ENCODE results near the gene EHBP1L1.
A peak's percentile ranks its signal among the peaks of the same experiment; 100 is the strongest.

The EHBP1L1 gene

DNA sequence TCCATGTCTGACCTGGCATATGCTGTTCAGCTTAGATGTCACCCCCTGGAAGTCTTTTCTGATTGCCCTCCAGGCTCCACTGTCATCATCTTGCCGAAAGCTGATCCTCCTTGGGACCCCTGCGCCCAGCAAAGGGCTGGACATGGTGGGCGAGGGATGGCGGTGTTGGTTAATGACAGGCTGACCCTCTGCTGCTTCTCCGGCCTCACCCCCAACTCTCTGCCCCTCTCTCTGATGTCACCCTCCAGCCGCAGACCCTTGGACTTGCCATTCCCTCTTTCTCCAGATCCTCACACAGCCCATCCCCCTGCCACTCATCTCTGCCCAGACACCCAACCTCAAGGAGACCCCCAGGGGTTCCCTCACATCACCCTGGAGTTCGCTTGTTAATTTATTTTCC lies 2.3 kb downstream of the EHBP1L1 start:
- DNase-seq = no peak

DNA sequence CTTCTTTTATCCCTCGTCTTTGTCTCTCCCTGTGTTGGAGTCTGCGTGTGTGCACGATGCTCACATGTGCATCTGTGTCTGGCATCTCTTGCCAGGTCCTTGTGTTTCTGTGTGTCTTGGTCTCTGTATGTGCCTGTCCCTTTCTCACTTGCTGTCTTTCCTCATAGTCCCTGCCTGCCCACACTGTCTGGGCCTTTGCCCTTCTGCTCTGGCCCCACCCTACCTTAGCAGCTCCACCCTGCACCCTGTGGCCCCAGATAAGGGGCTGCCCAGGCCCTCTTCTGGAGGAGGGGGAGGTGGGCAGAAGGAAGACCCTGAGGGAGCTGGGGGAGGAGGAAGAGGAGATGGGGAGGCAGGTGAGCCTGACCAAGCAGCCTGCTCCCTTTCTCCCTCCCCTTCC lies 2.8 kb downstream of the EHBP1L1 start:
- DNase-seq = no peak

DNA sequence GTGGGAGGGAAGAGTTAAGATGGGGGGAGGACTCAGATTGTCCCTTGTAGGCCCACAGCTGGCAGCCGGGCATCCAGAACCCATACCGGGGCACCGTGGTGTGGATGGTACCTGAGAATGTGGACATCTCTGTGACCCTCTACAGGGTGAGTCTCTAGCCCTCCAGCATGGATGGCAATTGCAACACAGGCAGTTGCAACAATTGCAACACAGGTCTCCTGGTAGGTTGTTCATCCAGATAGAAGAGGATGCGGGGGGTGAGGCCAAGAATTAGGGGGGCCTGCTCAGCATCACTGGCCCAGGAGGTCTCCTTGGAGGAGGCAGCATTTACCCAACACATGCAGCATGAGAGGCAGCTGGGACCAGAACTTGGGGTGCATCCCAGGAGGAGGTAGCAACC lies 3.4 kb downstream of the EHBP1L1 start:
- no peak for DNase-seq

DNA sequence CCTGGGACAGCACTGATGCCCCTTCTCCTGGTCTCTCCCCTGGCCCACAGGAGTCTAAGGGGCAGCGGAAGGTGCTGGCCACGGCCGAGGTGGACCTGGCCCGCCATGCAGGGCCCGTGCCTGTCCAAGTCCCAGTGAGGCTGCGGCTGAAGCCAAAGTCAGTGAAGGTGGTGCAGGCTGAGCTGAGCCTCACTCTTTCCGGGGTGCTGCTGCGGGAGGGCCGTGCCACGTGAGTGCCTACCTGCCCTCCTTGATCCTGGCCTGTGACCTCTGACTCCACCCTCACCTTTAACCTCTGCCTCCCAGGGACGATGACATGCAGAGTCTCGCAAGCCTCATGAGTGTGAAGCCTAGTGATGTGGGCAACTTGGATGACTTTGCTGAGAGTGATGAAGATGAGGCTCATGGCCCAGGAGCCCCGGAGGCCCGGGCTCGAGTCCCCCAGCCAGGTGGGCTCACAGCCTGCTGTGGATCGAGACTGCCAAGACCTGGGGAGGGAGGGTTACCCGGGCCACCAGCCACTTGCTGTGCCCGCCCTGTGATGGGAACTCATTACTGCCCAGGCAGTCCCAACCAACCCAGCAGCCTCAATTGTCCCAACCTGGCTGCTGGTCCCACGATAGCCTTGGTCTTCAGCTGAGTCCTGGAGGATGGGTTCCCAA lies 4.3 kb downstream of the EHBP1L1 start:
- no peak for DNase-seq

DNA sequence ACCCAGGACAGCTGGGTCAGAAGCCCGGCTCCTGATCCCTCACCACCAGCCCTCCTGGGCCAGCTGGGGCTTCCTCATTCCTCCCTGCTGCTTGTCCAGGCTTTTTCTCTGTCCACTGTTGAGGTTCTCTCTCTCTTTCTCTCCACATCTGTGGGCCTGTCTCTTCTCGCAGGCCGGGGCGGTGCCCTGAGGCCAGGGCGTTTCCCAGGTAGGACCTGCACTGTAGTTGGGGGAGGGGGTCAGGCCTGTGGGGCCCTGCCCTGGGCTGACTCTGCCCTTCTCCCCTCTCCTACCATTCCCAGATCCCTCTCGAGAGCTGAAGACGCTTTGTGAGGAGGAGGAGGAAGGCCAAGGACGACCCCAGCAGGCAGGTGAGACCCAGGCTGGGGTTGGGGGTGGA lies 4.9 kb downstream of the EHBP1L1 start:
- DNase-seq = no peak

DNA sequence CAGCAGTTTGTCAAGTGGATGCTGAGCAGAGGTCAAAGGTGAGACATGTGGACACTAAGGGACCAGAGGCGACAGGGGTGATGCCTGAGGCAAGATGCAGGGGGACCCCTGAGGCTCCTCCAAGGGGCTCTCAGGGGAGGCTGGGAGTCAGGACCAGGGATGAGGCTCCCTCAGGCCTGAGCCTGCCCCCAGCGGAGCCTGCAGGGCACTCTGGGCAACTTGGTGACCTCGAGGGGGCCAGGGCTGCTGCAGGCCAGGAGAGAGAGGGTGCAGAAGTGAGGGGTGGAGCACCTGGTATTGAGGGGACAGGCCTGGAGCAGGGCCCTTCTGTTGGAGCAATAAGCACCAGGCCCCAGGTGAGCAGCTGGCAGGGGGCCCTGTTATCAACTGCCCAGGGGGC lies 6.1 kb downstream of the EHBP1L1 start:
- DNase-seq = no peak

DNA sequence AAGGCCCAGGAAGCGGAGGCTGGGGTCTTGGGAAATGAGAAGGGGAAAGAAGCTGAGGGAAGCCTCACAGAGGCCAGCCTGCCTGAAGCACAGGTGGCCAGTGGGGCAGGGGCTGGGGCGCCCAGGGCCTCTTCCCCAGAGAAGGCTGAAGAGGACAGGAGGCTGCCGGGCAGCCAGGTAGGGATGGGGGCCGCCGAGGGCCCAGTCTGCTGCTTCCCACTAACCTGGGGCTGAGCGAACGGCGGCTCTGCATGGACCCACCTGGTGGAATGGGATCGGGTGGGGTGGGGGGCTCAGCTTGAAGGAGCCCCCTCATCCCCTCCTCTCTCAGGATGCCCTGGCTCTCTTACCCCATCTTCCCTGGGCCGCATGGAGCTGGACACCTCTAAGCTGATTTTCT lies 7.7 kb downstream of the EHBP1L1 start:
- DNase-seq = no peak

DNA sequence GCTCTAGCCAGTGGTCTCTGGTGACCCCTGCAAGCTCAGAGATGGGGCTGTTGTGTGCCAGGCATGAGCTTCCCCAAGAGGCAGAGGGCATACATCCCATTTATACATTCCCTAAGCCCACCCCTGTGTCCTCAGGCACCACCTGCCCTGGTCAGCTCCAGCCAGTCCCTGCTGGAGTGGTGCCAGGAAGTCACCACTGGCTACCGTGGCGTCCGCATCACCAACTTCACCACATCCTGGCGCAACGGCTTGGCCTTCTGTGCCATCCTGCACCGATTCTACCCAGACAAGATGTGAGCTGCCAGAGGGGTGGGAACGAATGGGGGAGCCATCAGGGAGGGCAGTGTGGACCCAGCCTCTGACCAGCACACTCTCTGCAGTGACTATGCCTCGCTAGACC lies 8.3 kb downstream of the EHBP1L1 start:
- no peak for DNase-seq

DNA sequence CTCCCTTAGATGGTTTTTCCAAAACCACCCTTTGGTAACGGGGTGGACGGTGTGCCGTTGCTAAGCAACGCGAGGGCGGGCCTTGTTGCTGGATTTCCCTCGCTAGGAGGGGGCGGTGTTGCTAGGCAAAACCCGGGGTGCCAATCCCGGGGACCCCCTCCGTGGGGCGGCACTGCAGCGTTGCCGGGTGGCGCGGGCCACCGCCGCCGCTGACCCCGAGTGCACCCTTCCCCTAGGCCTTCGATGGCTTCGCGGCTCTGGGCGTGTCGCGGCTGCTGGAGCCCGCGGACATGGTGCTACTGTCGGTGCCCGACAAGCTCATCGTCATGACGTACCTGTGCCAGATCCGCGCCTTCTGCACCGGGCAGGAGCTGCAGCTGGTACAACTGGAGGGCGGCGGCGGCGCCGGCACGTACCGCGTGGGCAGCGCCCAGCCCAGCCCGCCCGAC lies 8.9 kb downstream of the EHBP1L1 start:
- DNase-seq = no peak

DNA sequence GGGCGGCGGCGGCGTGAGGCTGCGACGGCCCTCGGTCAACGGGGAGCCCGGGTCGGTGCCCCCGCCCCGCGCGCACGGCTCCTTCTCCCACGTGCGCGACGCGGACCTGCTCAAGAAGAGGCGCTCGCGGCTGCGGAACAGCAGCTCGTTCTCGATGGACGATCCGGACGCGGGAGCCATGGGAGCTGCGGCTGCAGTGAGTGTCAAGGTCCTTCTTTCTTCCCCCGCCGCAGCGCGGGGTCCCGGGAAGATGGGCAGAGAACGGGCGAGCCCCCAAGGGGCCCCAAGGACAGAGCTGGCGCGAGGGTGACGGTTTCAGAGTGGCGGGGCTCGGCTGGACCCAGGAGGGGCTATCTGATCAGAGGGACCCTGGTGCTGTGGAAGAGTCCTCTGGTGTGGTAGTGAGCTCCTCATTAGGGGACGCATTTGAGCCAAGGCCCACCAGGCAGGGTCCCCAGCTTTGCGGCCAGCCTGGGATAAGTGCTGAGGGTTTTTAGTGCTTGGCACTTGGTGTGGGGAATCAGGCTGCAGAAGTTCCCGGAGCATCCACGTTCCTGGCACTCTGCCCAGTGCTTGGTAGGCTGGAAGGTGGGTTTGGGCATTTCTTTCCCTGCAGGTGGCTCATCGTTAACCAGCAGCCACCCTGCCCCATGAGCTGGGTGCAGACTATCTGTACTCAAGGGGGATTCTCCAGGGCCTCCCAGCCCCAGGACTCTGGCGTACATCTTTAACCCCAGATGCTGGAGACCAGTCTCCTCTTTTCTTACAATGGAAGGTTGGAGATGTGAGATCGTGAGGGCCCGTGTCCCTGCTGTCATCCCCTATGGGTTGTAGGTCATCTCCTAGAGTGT lies 9.8 kb downstream of the EHBP1L1 start:
- no peak for DNase-seq

DNA sequence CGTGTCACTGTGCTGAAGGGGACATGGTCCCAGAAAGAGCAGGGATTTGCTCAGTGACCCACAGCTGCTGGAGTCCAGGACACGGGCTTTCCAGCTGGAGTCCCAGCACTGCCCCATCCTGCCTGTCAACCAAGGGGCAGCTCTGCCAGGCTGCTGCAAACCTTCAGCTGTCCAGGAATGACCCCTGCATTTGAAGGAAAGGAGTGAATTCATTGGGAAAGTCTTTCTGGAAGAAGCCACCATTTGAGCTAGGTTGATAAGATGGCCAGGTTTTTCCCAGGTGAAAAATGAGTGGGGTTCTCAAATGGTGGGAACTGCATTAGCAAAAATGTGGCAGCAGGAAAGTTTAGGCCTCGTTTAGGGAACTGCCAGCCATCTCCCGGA lies 10.4 kb downstream of the EHBP1L1 start:
- no peak for DNase-seq

DNA sequence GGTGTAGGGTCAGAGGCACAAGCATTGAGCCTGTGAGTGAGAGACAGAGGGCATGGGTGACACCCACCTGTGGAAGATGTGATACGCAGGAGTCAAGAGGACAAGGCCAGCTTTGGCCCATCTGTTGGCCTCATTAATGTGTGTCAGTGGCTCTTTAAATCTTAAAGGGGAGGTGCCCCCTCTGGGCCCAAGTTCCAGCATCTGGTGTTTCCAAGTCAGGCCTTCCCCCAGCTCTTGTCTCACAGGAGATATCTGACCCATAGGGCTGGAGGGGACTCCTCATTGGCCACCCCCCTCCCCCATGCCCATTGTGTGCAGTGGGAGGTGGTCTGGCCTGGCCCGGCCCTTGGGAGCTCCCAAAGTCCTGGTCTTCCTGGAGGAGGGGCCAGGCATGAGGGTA lies 10.8 kb downstream of the EHBP1L1 start:
- no peak for DNase-seq

DNA sequence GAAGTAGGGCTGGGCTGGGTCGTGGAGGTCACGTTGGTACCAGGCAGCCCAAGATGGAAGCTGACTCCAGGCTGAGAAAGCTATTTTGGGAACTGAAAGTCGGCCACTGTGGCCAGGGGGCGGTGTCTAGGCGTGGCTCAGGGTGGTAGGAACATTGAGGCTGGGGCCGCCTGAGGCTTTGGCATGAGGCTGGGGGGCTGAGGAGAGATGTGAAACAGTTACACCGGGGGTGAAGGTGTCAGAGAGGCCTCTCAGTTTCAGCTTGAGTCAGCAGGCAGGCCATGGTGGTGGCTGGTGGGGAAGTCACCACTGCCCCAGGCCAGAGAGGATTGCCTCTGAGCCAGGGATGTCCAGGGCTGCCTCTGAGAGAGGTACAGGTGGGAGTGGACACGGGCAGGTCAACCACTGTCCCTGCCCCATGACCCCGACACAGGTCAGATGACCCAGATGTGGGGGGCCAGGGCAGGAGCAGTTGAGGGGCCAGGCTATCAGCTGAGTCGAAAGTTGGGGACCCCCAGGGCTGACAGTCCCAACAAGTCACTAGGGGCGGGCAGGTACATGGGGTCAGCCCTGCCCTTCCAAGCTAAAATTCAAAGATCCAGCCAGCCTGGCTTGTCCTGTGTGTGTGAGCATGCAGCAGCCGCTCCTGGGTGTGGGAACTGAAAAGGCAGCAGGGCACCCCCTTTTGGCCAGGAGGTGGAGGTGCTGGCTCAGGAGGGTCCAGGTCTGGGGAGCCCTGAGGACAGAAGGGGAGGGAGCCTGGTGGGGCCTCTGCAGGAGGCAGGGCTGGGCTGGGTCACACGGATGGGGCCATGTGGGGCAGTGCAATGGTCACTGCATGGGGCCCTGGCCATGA lies 12.6 kb downstream of the EHBP1L1 start:
- DNase-seq = peak; percentile 68

DNA sequence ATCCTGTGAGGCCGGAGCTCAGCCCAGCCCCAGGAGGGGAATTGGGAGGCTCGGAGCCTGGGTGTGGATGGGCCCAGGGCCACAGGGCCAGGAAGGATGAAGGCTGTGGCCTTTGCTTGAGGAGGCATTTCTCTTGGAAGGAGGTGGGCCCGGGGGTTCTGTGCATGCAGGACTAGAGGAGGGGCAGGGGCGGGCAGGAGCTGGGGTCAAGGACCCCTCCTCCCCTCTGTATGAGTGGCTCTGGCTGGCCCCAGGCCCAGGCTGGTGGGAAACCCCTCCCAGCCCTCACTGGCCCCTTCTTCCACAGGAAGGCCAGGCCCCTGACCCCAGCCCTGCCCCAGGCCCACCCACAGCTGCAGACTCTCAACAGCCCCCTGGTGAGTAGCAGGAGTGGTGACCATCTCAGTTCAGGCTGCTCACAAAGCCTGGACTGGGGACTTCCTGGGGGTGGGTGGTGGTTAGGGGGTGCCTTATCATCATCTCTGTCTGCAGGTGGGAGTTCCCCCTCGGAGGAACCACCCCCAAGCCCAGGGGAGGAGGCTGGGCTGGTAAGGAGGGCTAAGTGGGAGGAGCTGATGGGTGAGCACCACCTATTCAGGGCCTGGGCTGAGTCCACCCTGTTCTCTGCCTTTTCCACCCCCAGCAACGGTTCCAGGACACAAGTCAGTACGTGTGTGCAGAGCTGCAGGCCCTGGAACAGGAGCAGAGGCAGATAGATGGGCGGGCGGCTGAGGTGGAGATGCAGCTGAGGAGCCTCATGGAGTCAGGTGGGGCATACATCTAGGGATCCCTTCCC lies 13.8 kb downstream of the EHBP1L1 start:
- DNase-seq = no peak

DNA sequence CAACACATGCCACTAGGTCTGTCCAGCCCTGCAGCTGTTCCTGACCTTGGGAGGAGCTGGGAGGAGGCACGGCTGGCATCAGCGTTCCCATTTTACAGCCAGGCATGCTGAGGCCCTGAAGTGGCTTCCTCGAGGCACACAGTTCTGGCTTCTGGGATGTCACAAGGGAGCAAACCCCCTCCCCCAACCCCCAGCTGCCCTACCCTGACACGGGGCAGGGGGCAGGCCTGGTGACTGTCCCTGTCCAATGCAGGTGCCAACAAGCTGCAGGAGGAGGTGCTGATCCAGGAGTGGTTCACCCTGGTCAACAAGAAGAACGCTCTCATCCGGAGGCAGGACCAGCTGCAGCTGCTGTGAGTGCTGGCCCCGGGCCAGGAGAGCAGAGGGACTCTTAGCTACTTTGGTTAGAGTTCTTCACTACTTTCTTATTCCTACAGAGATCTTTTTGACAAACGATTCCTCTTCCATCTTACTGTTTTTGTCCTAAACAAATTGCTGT lies 14.4 kb downstream of the EHBP1L1 start:
- DNase-seq = no peak

DNA sequence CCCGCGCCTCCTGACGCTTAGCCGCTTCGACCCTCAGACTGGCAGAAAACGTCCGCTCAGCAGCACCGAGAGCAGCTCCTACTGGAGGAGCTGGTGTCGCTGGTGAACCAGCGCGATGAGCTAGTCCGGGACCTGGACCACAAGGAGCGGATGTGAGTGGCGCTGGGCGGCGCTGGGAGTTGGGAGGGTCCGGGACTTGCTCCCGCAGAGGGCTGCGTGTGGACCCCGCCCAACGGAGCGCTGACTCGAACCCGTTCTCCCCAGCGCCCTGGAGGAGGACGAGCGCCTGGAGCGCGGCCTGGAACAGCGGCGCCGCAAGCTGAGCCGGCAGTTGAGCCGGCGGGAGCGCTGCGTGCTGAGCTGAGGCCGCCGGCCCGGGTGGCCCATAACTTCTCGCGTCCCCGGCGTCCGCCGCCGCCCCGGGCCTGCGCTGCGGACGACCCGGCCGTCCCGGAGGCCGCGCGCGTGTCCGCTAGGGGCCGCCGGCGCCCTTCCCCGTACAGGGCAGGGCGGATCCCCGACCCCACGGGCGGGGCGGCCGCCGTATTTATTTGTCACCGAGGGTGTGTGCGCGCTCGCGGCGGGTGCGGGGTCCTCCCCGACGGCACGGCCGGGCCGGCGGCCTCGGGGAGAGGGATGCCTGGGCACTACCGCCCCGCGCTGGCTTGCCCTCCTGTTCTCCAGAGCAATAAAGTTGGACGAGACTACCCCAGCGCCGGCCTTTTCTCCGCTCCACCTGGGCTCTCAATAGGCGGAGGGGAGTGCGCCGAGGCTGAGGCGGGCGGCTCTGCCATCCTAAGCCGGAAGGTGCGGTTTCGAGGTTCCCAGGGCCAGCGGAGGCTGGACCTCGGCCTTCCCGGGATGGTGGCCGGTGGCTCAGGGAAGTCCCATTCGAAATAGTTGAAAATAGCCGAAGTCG lies 16.3 kb downstream of the EHBP1L1 start:
- DNase-seq = no peak

DNA sequence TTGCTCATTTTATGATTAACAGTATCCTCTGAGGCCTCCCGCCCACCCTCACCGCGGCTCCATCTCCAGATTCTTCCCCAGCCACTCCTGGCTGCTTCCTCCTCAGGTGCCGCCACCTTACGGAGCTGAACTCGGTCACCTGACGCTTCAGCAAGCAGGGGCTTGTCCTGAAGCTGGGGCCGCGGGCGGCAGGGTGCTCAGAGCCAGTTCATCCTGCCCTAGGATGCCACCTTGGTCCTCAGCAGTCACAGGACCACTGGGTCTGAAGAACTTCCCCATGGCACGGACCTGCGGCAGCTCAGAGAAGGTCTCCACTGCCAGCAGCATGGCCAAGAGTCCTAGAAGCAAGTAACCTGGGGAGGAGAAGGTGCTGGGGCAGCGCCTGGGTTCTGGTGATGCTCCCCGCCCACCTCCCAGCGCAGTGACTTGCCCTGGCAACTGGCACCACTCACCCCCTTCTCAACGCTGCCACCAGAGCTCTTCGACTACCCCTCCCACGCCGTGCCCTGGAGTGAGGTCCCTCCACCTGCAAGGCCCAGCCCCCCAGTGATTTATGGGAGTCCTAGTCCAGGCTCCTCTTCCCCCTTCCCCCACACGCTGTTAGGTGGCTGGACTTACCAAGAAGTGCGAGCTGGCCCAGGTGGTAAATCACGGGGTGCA lies 17.1 kb downstream of the EHBP1L1 start:
- DNase-seq = no peak

DNA sequence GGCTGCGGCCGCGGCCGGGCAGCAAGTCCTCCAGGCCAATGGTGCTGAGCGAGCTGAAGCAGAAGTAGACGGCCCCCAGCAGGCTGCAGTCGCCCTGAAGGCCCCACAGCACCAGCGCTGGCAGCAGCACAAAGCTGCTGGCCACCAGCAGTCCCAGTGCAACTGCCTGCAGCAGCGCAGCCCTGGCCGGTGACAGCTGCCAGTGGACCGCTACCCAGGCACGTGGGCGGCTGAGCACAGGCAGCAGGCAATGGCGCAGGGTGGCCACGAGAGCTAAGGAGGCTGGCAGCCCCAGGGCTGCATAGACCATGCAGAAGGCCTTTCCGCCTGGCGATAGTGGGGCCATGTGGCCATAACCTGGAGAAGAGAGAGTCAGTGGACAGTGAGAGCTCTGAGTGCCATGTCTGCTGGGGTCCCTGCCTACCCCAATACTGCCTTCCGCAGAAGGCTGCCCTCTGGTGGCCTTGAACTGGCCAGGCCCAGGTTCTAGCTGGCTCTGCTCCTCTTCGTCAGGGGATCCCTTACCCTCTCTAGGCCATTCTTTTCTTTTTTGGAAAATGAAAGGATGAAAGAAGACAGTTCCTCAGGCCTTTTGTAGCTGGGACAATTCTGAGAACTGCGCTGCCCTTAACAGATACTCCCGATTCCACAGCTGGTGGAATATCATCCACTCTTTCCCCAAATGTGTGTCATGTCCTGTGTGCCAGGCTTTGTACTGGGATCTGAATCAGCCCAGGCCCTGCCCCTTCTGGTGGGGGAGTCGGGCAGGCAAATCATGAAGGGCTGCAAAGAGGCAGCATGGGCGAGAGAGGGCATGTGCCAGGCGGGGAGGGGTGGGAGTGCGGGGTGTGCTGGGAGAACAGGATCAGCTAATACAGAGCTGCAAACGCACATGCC lies 17.9 kb downstream of the EHBP1L1 start:
- DNase-seq = no peak

DNA sequence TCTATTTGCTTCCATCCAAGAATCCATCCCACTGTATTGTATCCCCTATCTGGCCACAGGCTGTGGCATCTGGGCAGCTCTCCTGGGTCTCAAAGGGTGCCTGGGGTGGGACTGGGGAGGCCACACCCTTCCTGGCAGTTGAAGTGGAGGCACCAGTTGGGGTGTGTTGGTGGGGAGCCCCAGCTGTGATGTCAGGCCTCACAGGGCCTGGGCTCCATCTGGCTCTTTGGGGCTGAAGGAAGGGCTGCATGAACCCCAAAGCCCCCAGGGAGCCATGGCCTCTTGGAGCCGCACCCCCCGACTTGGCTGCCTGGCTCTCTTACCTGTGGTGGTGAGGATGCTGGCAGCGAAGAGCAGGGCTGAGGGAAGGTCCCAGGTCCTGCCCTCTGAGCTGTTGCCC lies 19.3 kb downstream of the EHBP1L1 start:
- no peak for DNase-seq

Data from effector CD4-positive, alpha-beta T cell (primary cell).